Measurements from ENCODE around the gene METTL6.

GRCh38 chr3:15453501-15453900, 26.2 kb upstream of the METTL6 start:
- TF ChIP-seq EZH2 (IDR thresholded peaks at IDR 0.05; ENCODE audit: borderline replicate concordance, low read length) (no peak), CTCF (IDR thresholded peaks at IDR 0.05; ENCODE audit: low read length) (no peak)

Measured in OCI-LY1 (cell line).